ENCODE measurements around the gene KIAA1328. TPM values are rescaled to one million over a fixed set of nuclear protein-coding genes. Genes with fewer than 3 reads are reported as not detected.

Gene KIAA1328
- total RNA-seq, 2 experiments from 2014 or later = 7.3 to 7.8 TPM

DNA sequence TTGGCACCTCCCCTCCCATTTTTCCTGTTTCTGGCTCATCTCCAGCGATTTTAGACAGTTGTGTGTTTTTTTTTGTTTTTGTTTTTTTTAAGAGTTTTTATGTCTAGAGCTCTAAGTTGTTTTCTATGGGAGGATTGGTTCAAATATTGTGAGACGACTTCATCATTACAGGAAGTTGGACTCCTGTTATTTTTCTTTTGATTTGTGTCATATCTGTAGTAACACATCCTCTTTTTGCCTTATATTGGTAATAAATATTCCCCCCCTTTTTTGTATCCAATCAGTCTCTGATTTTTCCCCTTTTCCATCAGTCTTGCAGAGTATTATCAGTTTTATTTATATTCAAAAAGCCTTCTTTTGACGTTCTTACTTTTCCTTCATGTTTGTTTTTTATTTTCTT lies 89.0 kb downstream of the KIAA1328 start:
- H3K27ac Mint-ChIP-seq = no peak overlapping the region
- no peaks in the 10 kb centered on the region for H3K27me3 Mint-ChIP-seq
- peaks cover 22% of the 10 kb centered on the region for H3K36me3 Mint-ChIP-seq
- DNase-seq = no peak
- intact Hi-C loops (cut with micrococcal nuclease) = no loop called here
- H3K4me3 Mint-ChIP-seq = no peak overlapping the region
- peaks cover 4% of the 10 kb centered on the region for H3K9me3 Mint-ChIP-seq
- ChIA-PET CTCF (no interaction called here), POLR2A (no interaction called here)
- peaks cover 8% of the 10 kb centered on the region for H3K4me1 Mint-ChIP-seq (ENCODE audit: low read depth)

- H3K4me3 Mint-ChIP-seq = no peak overlapping the region
- POLR2A ChIA-PET = no interaction called here
- no peaks in the 10 kb centered on the region for H3K27me3 Mint-ChIP-seq
- no peak for DNase-seq
- no peaks in the 10 kb centered on the region for H3K4me1 Mint-ChIP-seq (ENCODE audit: low read depth)
- CTCF ChIA-PET = interaction anchor here (0.9 kb wide), 1 partner anchor 13 kb away, joined by 3 read pairs; no protein-coding TSS in a partner anchor
- intact Hi-C loops (cut with micrococcal nuclease) = no loop called here
- H3K27ac Mint-ChIP-seq = no peak overlapping the region
- H3K36me3 Mint-ChIP-seq = peaks cover 26% of the 10 kb centered on the region
- no peaks in the 10 kb centered on the region for H3K9me3 Mint-ChIP-seq
These were observed 100.7 kb downstream of the KIAA1328 start for GRCh38 chr18:36929601-36930000.

DNA sequence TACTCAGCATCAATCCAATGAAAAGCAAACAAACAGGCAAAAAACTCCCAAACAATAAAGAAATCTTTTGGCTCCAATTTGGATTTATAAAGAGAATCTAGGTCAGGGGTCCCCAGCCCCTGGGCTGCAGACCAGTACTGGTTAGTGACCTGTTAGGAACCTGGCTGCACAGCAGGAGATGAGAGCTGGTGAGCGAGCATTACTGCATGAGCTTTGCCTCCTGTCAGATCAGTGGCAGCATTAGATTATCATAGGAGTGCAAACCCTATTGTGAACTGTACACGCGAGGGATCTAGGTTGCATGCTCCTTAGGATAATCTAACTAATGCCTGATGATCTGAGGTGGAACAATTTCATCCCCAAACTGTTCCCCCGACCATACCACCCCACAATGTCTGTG lies 102.2 kb downstream of the KIAA1328 start:
- no peak overlapping the region for H3K27ac Mint-ChIP-seq
- CTCF ChIA-PET = interaction anchor here (0.6 to 1.8 kb wide), 2 partner anchors 11 to 42 kb away, joined by 3 to 6 read pairs; no protein-coding TSS in a partner anchor
- no peaks in the 10 kb centered on the region for H3K4me1 Mint-ChIP-seq (ENCODE audit: low read depth)
- no peak for DNase-seq
- no peak overlapping the region for H3K4me3 Mint-ChIP-seq
- peaks cover 27% of the 10 kb centered on the region for H3K36me3 Mint-ChIP-seq
- intact Hi-C loops (cut with micrococcal nuclease) = no loop called here
- no peaks in the 10 kb centered on the region for H3K27me3 Mint-ChIP-seq
- POLR2A ChIA-PET = no interaction called here
- H3K9me3 Mint-ChIP-seq = peaks cover 7% of the 10 kb centered on the region

DNA sequence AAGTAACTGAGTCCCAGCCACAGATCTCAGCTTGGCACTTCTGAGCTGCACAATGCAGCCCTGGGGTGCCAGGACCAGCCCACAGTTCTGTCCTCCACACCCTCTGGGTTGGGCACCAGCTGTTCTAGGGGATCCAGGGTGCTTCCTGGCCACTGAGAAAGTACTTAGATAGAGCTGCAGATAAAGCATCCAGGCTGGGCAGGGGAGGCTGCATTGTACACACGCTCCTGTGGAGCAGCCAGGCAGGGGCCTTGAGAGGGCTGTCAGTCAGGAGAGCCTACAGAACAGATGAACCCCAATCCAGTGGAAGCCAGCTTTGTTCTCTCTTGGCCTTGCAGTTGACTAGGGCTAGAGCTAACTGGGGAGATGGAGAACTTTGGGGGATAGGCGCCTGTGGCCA lies 104.6 kb downstream of the KIAA1328 start:
- POLR2A ChIA-PET = no interaction called here
- Mint-ChIP-seq H3K36me3 (peaks cover 42% of the 10 kb centered on the region), H3K4me3 (no peak overlapping the region), H3K4me1 (ENCODE audit: low read depth) (no peaks in the 10 kb centered on the region), H3K9me3 (peaks cover 29% of the 10 kb centered on the region), H3K27me3 (no peaks in the 10 kb centered on the region), H3K27ac (no peak overlapping the region)
- DNase-seq = no peak
- CTCF ChIA-PET = no interaction called here
- intact Hi-C loops (cut with micrococcal nuclease) = no loop called here

- intact Hi-C loops (cut with micrococcal nuclease) = no loop called here
- Mint-ChIP-seq H3K27me3 (no peaks in the 10 kb centered on the region), H3K27ac (no peak overlapping the region), H3K9me3 (peaks cover 38% of the 10 kb centered on the region), H3K4me1 (ENCODE audit: low read depth) (no peaks in the 10 kb centered on the region), H3K4me3 (no peak overlapping the region), H3K36me3 (peaks cover 43% of the 10 kb centered on the region)
- ChIA-PET CTCF (no interaction called here), POLR2A (no interaction called here)
- DNase-seq = no peak
These were observed 106.0 kb downstream of the KIAA1328 start for GRCh38 chr18:36934884-36935283.

GRCh38 chr18:36942264-36942663 lies 113.3 kb downstream of the KIAA1328 start:
- peak; percentile 9 for DNase-seq
- H3K27me3 Mint-ChIP-seq = no peaks in the 10 kb centered on the region
- H3K9me3 Mint-ChIP-seq = peaks cover 19% of the 10 kb centered on the region
- H3K4me3 Mint-ChIP-seq = no peak overlapping the region
- ChIA-PET POLR2A (no interaction called here), CTCF (interaction anchor here (0.6 to 1.6 kb wide), 7 partner anchors 10 to 533 kb away, joined by 3 to 7 read pairs (median 4); no protein-coding TSS in a partner anchor)
- H3K4me1 Mint-ChIP-seq (ENCODE audit: low read depth) = no peaks in the 10 kb centered on the region
- H3K27ac Mint-ChIP-seq = no peak overlapping the region
- H3K36me3 Mint-ChIP-seq = peaks cover 20% of the 10 kb centered on the region
- intact Hi-C loops (cut with micrococcal nuclease) = no loop called here

DNA sequence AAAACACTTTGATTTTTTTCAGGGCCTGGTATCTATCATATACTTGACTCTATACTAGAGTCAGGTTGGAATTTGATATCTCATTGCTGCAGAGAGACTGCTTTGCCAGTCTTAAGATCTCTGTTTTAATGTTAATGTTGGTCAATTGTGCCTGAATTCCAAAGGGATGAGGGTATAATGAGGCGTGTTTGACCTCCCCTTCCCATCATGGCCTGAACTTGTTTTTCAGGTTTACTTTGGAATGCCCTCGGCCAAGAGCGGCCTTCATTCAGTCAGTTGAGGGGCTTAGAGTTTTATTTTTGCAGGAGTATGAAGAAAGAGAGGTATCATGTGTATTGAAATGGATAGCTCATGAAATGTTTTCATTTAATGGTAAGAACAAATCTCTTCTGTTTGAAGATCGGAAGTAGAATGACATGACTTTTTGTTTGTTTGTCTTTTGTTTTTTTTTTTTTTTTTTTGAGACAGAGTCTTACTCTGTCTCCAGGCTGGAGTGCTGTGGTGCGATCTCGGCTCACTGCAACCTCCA lies 119.0 kb downstream of the KIAA1328 start:
- Mint-ChIP-seq H3K27me3 (no peaks in the 10 kb centered on the region), H3K4me3 (no peak overlapping the region), H3K9me3 (no peaks in the 10 kb centered on the region), H3K27ac (no peak overlapping the region), H3K4me1 (ENCODE audit: low read depth) (no peaks in the 10 kb centered on the region), H3K36me3 (peaks cover 12% of the 10 kb centered on the region)
- intact Hi-C loops (cut with micrococcal nuclease) = no loop called here
- CTCF ChIA-PET = no interaction called here
- POLR2A ChIA-PET = interaction anchor here (0.7 kb wide), 1 partner anchor 1996 kb away, joined by 3 read pairs; no protein-coding TSS in a partner anchor
- no peak for DNase-seq

- intact Hi-C loops (cut with micrococcal nuclease) = no loop called here
- no peak overlapping the region for H3K27ac Mint-ChIP-seq
- no peaks in the 10 kb centered on the region for H3K9me3 Mint-ChIP-seq
- ChIA-PET POLR2A (no interaction called here), CTCF (no interaction called here)
- H3K27me3 Mint-ChIP-seq = no peaks in the 10 kb centered on the region
- peaks cover 15% of the 10 kb centered on the region for H3K36me3 Mint-ChIP-seq
- no peak for DNase-seq
- no peak overlapping the region for H3K4me3 Mint-ChIP-seq
- no peaks in the 10 kb centered on the region for H3K4me1 Mint-ChIP-seq (ENCODE audit: low read depth)
These were observed 121.4 kb downstream of the KIAA1328 start for GRCh38 chr18:36950282-36950681.

- Mint-ChIP-seq H3K9me3 (no peaks in the 10 kb centered on the region), H3K4me1 (ENCODE audit: low read depth) (no peaks in the 10 kb centered on the region), H3K4me3 (no peak overlapping the region), H3K27ac (no peak overlapping the region), H3K27me3 (no peaks in the 10 kb centered on the region), H3K36me3 (peaks cover 19% of the 10 kb centered on the region)
- CTCF ChIA-PET = no interaction called here
- intact Hi-C loops (cut with micrococcal nuclease) = no loop called here
- POLR2A ChIA-PET = no interaction called here
- DNase-seq = no peak
These were observed 122.0 kb downstream of the KIAA1328 start for GRCh38 chr18:36950960-36951359.

DNA sequence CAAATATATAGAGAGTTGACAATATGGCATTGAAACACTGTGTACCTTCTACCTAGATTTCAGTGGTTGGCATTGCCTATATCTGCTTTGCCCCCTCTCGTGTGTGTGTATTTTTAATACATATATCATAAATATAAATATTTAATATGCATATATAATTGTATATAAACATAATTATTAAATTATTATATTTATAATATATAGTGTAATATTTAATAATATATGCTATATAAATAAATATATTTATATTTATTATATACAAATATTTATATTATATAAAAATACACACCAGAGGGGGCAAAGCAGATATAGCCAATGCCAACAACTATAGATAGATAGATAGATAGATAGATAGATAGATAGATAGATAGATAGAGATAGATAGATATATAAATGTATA lies 124.1 kb downstream of the KIAA1328 start:
- Mint-ChIP-seq H3K36me3 (peaks cover 20% of the 10 kb centered on the region), H3K27me3 (no peaks in the 10 kb centered on the region), H3K4me3 (no peak overlapping the region), H3K27ac (no peak overlapping the region), H3K4me1 (ENCODE audit: low read depth) (no peaks in the 10 kb centered on the region), H3K9me3 (no peaks in the 10 kb centered on the region)
- CTCF ChIA-PET = no interaction called here
- no peak for DNase-seq
- intact Hi-C loops (cut with micrococcal nuclease) = no loop called here
- POLR2A ChIA-PET = no interaction called here

DNA sequence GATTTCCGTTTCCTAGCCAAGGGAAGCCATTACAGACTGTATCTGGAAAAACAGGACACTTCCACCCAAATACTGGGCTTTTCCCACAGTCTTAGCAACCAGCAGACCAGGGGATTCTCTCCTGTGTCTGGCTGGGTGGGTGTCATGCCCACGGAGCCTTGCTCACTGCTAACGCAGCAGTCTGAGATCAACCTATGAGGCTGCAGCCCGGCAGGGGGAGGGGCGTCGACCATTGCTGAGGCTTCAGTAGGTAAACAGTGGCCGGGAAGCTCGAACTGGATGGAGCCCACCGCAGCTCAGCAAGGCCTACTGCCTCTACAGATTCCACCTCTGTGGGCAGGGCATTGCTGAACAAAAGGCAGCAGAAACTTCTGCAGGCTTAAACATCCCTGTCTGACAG lies 131.1 kb downstream of the KIAA1328 start:
- no peak overlapping the region for H3K4me3 Mint-ChIP-seq
- CTCF ChIA-PET = no interaction called here
- H3K4me1 Mint-ChIP-seq (ENCODE audit: low read depth) = no peaks in the 10 kb centered on the region
- peaks cover 11% of the 10 kb centered on the region for H3K9me3 Mint-ChIP-seq
- H3K36me3 Mint-ChIP-seq = peaks cover 53% of the 10 kb centered on the region
- POLR2A ChIA-PET = no interaction called here
- no peaks in the 10 kb centered on the region for H3K27me3 Mint-ChIP-seq
- DNase-seq = no peak
- intact Hi-C loops (cut with micrococcal nuclease) = no loop called here
- H3K27ac Mint-ChIP-seq = no peak overlapping the region

DNA sequence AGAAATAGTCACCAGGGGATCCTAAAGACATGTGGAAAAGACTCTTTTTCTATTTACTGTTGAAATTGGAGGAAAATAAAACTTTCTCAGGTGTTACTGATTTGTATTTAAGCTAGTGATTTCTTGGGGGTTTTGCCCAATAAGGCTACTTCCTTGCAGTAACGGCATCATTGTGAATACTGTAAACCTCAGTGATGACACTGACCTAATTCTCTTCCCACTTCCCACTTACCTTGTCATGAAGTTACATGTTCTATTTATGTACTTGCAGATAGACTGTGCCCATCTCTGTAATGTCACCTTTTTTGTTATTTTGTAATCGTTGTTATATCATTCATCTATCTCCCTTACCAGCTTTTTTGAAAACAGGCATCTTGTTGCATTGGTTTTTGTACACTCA lies 134.5 kb downstream of the KIAA1328 start:
- Mint-ChIP-seq H3K4me3 (no peak overlapping the region), H3K9me3 (peaks cover 33% of the 10 kb centered on the region), H3K27me3 (no peaks in the 10 kb centered on the region), H3K4me1 (ENCODE audit: low read depth) (no peaks in the 10 kb centered on the region), H3K27ac (no peak overlapping the region), H3K36me3 (peaks cover 53% of the 10 kb centered on the region)
- DNase-seq = no peak
- POLR2A ChIA-PET = no interaction called here
- CTCF ChIA-PET = interaction anchor here (1.1 kb wide), 2 partner anchors 21 to 359 kb away, joined by 3 read pairs; no protein-coding TSS in a partner anchor
- intact Hi-C loops (cut with micrococcal nuclease) = no loop called here

DNA sequence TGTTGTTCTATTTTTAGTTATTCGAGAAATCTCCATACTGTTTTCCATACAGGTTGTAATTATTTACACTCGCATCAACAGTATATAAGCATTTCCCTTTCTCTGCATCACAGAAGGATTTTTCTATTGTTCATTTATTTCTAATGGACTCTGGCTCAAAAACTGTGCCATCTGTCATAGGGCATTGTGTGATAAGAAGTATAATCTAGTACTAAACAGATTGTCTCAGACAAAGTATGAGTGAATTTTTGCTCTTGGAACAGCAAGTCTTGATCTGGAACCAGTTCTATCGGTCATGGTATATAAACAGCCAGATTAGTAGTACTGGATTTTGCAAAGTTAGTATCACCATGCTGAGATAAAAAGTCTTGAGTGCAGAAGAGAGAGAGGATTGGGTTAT lies 145.8 kb downstream of the KIAA1328 start:
- Mint-ChIP-seq H3K4me1 (ENCODE audit: low read depth) (no peaks in the 10 kb centered on the region), H3K27ac (no peak overlapping the region), H3K27me3 (no peaks in the 10 kb centered on the region), H3K9me3 (peaks cover 40% of the 10 kb centered on the region), H3K36me3 (peaks cover 32% of the 10 kb centered on the region), H3K4me3 (no peak overlapping the region)
- no peak for DNase-seq
- intact Hi-C loops (cut with micrococcal nuclease) = no loop called here
- POLR2A ChIA-PET = no interaction called here
- CTCF ChIA-PET = no interaction called here

Measured in activated CD4-positive, alpha-beta memory T cell treated with anti-CD3 and anti-CD28 coated beads for 36 hours (primary cell).